GM10266 (cell line): ENCODE results near the gene ECD.

ENCODE experiments used
- DNase-seq: peaks from one replicate; pipeline ENCODE4 v3.0.0; 2012; ENCODE audit errors: extremely low spot score
- CTCF ChIP-seq: IDR thresholded peaks from 2 replicates; pipeline ENCODE4 v1.5.1; 2012; ENCODE audit warnings: mild to moderate bottlenecking, low read depth; ENCODE audit not compliant: control insufficient read depth, insufficient read depth; ENCODE audit errors: missing control alignments

ECD gene

GRCh38 chr10:73167783-73168464 lies at the start of gene ECD, which contains the start of gene FAM149B1:
Gene ECD, minus strand, starts transcription at chr10:73168008. Its CDS starts 4,071 bp downstream, at chr10:73163937.
Gene FAM149B1, plus strand, starts transcription at chr10:73168119. Its CDS starts 221 bp downstream, at chr10:73168340.
- peak; percentile 4 for TF ChIP-seq CTCF

GRCh38 chr10:73215749-73216148 lies 47.9 kb upstream of the ECD start:
- no peak for DNase-seq
- TF ChIP-seq CTCF: no peak

More at GRCh38 chr10:73167783-73168464, at the start of gene ECD, which contains the start of gene FAM149B1:
- DNase-seq: peak; percentile 92

- no peak for TF ChIP-seq CTCF
- no peak for DNase-seq
These were observed 43.5 kb upstream of the ECD start for GRCh38 chr10:73211106-73211811.

- no peak for DNase-seq
- TF ChIP-seq CTCF: no peak
These were observed 42.7 kb upstream of the ECD start for GRCh38 chr10:73210395-73211105.

- no peak for DNase-seq
- no peak for TF ChIP-seq CTCF
These were observed 41.9 kb upstream of the ECD start for GRCh38 chr10:73209705-73210104.

- no peak for TF ChIP-seq CTCF
- DNase-seq: no peak
These were observed 40.1 kb upstream of the ECD start for GRCh38 chr10:73207883-73208282.

GRCh38 chr10:73206385-73206784 lies 38.6 kb upstream of the ECD start:
- DNase-seq: no peak
- TF ChIP-seq CTCF: no peak
